GM13977 (cell line): ENCODE results near the gene CCDC7.
"Not testable (repeated sequence)": the region's sequence is repeated elsewhere in the genome, so short reads cannot be mapped to it uniquely, and the experiment has no call there.

ENCODE experiments used
- DNase-seq: peaks from one replicate; pipeline ENCODE4 v3.0.0; 2012; ENCODE audit warnings: low spot score
- in situ Hi-C: fragments of 300-500 bp; cut with MboI; formaldehyde crosslinking; loops from one replicate; pipeline ENCODE4 v1.12.0; 2022; ENCODE audit warnings: low sequenced_read_pairs, low pct_unique_long_range_greater_than_20kb, mixed read lengths, inconsistent platforms; ENCODE audit not compliant: unreplicated experiment
- TF ChIP-seq, protein P1 (sequence below): IDR thresholded peaks from 2 replicates; pipeline ENCODE4 v1.5.1; 2012; ENCODE audit warnings: mild to moderate bottlenecking, control low read depth; ENCODE audit not compliant: insufficient read depth; ENCODE audit errors: extremely low read depth, missing control alignments

CCDC7 gene

DNA sequence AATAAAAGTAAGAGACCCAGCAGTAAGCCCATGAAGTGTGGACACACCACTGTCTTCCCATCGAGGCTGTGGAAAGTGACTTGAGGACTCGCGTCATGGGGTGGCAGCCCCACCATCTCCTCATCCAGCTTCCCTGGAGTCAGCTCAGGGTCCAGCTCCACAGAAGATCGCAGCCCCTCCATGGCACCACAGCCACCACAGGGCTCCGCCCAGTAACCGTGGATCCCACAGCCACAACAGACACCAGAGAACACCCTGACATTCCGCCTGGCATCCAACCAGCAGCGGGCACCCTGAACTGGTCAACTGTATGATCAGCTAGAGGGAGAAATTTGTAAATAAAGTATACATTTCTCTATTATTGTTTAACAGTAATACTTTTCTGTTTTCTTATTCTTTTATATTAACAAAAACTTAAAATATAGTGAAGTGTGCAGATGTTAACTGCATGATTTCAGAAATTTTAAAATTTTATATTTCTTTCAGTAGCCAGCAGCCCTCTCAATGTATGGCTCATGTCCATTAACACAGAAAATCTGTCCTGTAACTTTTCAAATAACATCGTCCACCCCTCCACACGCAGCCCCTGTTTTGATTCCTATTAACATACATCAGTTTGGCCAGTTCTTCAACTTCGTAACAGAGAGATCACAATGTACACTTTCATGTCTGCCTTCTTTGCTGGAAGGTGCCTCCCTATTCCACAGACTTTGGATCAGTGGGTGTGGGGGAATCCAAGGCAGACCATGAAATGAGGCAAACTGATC lies 442.4 kb downstream of the CCDC7 start:
- in situ Hi-C loops, result no loop called here
- DNase-seq, result no peak
- TF ChIP-seq, protein P1, sequence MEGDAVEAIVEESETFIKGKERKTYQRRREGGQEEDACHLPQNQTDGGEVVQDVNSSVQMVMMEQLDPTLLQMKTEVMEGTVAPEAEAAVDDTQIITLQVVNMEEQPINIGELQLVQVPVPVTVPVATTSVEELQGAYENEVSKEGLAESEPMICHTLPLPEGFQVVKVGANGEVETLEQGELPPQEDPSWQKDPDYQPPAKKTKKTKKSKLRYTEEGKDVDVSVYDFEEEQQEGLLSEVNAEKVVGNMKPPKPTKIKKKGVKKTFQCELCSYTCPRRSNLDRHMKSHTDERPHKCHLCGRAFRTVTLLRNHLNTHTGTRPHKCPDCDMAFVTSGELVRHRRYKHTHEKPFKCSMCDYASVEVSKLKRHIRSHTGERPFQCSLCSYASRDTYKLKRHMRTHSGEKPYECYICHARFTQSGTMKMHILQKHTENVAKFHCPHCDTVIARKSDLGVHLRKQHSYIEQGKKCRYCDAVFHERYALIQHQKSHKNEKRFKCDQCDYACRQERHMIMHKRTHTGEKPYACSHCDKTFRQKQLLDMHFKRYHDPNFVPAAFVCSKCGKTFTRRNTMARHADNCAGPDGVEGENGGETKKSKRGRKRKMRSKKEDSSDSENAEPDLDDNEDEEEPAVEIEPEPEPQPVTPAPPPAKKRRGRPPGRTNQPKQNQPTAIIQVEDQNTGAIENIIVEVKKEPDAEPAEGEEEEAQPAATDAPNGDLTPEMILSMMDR, result no peak

DNA sequence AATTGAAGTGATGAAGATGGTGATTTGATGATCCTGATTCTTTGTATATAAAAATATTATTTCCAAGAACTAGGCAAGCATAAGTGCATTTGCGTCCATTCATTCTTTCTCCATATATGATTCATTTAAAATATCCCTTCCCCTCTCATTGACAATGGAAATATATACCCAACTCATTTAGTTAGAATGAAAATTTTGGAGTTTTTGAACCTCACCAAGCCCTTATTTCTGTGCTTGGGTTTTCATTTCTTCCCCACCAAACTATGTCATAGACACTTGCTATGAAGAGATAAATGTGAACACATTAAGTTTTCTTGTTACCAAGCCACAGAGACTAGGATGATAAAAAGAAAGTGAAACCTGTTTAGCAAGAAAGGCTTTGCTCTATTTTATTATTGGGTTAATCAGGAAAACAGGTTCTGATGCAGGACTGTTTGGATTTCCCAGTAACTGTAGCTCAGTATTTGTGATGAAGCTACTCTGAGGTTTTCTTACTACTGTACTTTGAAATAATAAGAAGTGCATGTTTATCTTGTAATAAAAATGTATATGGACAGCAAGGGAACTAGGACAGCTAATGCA lies 443.8 kb downstream of the CCDC7 start:
- in situ Hi-C loops, result no loop called here
- TF ChIP-seq, protein P1, result no peak
- DNase-seq, result no peak

DNA sequence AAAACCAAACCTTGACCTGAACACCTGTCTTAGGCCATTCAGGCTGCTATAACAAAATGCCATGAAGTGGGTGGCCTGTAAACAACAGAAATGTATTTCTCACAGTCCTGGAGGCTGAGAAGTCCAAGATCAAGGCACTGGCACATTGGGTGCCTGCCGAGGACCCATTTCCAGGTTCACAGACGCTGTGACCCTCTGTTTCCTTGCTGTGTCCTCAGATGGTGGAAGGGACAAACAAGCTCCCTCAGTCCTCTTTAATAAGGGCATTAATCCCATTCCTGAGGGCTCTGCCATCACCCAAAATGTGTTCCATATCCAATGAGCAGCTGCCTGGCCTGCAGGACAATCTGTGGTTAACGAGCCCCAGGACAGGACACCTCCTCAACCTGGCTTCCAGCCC lies 444.5 kb downstream of the CCDC7 start:
- no peak for DNase-seq
- TF ChIP-seq, protein P1, result no peak
- in situ Hi-C loops, result no loop called here

DNA sequence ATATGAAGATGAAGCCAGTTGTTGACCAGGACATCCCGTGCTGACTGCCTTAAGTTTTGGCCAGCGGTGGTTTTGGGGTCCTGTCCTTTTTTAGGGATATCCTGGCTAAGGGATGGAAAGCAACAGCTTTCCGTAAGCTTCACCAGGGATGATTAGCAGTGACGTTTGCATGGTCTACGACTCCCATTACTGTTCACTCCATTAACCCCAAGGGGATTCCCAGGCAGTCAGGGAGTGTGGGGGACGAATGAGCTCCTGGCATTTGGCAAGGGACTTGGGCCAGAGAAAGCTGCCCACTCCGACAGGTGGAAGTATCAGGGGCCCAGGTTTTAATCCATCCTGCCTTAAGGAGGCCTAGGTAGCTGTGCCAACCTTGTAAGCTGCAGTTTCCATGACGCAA lies 445.3 kb downstream of the CCDC7 start:
- in situ Hi-C loops, result no loop called here
- DNase-seq, result no peak
- TF ChIP-seq, protein P1, result no peak

DNA sequence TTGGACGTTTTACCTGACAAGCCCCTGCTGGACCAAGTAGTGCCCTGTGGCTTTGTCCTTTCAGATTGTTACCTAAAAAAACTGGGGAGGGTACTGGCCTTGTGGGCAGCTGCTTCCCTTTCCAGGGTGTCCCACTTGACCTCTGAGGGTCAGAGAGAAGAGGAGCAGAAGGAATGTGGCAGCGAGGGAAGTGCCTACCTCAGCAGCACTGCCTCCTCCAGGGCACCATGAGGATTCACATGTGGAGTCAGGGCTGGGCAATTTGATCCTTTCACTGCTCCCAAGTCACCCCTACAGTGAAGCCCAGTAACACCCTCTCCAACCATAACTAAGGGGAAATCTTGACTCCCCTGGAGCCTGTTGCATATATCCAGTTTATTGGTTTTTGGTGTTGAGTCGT lies 447.5 kb downstream of the CCDC7 start:
- in situ Hi-C loops, result no loop called here
- no peak for DNase-seq
- TF ChIP-seq, protein P1, result no peak

DNA sequence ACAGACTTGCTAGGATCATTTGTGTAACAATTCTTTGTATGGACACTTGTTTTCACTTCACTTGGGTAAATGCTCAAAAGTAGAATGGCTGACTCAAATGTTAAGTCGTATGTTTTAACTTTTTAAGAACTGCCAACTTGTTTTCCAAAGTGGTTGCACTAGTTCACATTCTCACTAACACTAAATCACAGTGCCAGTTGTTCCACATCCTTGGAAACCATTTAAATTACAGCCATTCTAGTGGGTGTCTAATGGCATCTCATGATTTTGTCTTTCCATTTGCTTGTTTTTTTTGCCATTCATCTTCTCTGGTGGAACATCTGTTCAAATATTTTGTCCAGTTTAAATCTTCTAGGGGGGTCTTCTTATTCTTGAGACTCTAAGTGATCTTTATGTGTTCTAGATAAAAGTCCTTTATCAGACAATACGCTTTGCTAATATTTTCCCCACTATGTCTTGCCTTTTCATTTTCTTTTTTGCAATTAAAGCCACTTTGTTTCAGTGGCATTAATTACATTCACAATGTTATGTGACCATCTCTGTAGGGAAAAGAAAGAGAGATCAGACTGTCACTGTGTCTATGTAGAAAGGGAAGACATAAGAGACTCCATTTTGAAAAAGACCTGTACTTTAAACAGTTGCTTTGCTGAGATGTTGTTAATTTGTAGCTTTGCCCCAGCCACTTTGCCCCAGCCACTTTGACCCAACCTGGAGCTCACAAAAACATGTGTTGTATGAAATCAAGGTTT lies 448.1 kb downstream of the CCDC7 start:
- DNase-seq, result no peak
- in situ Hi-C loops, result no loop called here
- TF ChIP-seq, protein P1, result no peak

DNA sequence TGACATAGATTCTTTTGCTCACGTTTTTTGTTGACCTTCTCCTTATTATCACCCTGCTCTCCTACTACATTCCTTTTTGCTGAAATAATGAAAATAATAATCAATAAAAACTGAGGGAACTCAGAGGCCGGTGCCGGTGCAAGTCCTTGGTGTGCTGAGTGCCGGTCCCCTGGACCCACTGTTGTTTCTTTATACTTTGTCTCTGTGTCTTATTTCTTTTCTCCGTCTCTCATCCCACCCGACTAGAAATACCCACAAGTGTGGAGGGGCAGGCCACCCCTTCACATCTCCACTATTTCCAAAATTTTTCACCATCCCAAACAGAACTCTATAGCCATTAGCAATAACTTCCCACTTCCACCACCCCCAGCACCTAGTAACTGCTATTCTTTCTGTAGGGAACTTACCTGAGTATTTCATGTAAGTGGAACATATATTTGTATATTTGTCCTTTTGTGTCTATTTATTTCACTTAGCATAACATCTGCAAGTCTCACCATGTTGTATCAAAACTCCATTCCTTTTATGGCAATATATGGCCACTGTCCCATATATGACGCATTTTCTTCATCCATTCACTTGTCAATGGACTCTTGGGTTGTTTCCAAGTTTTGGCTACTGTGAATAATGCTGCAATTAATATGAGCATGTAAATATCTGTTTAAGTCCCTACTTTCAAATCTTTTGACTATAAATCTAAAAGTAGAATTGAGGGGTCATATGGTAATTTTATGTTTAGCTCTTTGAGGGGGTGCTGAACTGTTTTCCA lies 449.4 kb downstream of the CCDC7 start:
- in situ Hi-C loops, DNase-seq: not testable (repeated sequence)
